Measurements from ENCODE around the gene COL8A1.

COL8A1 gene

GRCh38 chr3:99760031-99760430 lies 121.6 kb downstream of the COL8A1 start:
- no peak for DNase-seq (ENCODE audit: low read depth in 3 of 3)

GRCh38 chr3:99760629-99761028 lies 122.2 kb downstream of the COL8A1 start:
- no peak for DNase-seq (ENCODE audit: low read depth in 3 of 3)

- no peak for DNase-seq (ENCODE audit: low read depth in 3 of 3)
Observed at GRCh38 chr3:99761415-99762165, 123.2 kb downstream of the COL8A1 start.

DNA sequence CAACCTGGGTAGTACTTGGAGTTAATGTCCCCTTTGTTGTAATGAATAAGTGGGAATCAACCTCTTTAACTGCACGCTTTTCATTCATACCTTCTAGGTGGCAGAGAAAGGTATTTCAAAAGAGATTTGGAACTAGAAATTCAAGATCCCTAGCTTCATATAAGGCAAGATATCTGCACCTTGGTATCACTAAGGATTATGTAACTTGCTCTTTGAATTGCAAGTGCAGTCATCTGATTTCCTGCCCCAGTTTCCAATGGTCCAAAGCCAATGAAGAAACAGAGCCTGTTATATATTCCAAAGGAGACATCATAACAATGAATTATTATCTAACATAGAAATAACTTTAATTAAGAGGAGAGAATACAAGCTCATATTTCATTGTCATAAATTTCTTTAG lies 124.5 kb downstream of the COL8A1 start:
- no peak for DNase-seq (ENCODE audit: low read depth in 3 of 3)

DNA sequence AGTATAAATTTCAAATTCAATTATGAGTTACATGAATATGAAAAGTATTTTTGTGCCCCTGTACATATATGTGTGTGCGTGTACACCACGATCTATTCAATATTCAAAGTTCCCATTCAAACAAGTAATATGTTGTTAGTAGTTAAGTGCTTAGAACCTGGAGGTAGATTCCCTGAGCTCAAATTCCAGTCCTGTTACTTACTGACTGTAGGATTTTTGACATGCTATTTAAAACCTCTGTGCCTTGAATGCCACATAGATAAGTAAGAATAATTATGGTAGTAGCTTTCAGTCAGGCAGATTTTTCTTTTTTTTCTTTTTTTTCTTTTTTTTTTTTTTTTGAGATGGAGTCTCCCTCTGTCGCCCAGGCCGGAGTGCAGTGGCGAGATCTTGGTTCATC lies 126.0 kb downstream of the COL8A1 start:
- DNase-seq (ENCODE audit: low read depth in 3 of 3): no peak

- DNase-seq (ENCODE audit: low read depth in 3 of 3): no peak
Observed at GRCh38 chr3:99765042-99765942, 126.9 kb downstream of the COL8A1 start.

- no peak for DNase-seq (ENCODE audit: low read depth in 3 of 3)
Observed at GRCh38 chr3:99767291-99767690, 128.9 kb downstream of the COL8A1 start.

- no peak for DNase-seq (ENCODE audit: low read depth in 3 of 3)
Observed at GRCh38 chr3:99768126-99768525, 129.7 kb downstream of the COL8A1 start.

DNA sequence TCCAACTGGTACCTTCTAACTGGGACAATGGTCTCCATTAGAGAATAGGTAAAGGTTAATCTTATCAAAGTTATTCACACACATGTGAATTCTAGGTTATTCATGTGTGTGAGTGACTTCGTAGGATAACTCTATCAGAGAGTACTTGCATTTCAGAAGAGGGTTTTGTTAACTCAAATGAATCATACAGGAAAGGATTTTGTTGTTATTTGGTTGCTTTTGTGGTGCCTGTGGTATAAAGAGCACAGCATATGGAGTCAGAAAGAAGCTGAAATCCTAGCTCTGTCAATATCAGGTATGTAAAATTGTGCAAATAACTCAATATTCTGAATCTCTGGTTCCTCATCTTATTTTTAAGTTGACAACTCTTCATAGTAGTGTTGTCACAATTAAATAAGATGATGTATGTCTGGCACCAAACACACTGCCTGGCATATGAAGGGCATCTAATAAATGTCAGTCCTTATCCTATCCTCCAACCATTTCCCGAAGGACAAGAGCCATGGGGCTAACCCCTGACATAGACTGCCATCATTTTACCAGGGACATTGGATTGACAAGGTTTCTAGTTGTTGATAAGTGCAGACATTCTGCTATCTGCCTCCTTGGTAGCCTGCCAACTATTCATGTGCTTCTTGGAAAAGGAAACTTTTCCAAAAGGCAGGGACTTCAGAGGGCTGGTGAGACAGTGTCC lies 130.6 kb downstream of the COL8A1 start:
- no peak for DNase-seq (ENCODE audit: low read depth in 3 of 3)

DNA sequence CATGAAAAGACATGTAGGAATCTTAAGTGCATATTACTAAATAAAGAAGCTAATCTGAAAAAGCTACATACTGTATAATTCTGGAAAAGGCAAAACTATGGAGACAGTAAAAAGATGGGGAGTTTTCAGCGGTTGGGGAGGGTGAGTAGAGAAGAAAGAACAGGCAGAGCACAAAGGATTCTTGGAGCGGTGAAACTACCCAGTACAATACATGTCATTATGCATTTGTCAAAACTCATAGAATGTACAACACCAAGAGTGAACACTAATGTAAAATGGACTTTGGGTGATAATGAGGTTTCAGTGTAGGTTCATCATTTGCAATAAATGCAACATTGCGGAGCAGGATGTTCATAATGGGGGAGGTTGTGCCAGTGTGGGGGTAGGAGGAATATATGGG lies 133.8 kb downstream of the COL8A1 start:
- DNase-seq (ENCODE audit: low read depth in 3 of 3): no peak

GRCh38 chr3:99772671-99773070 lies 134.3 kb downstream of the COL8A1 start:
- DNase-seq (ENCODE audit: low read depth in 3 of 3): no peak

DNA sequence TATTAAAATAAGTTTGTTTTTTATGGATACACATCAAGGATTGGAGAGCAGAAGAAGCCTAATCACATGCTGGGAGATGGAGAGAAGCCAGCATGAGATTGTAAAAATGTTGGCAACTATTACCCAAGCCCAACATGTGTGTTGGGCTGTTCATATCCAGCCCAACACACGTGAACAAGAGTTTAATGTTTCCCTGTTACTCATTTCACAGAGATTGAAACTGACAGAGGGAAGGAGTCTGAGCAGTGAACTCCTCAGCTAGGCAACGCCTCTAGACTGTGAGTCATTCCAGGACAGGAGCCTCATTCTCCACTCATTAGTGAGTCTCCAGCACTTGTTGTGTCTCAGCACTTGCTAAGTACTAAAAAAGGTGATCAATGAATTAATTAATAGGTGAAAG lies 136.1 kb downstream of the COL8A1 start:
- no peak for DNase-seq (ENCODE audit: low read depth in 3 of 3)

- no peak for DNase-seq (ENCODE audit: low read depth in 3 of 3)
Observed at GRCh38 chr3:99776516-99777209, 138.3 kb downstream of the COL8A1 start.

- no peak for DNase-seq (ENCODE audit: low read depth in 3 of 3)
Observed at GRCh38 chr3:99777210-99777549, 138.8 kb downstream of the COL8A1 start.

DNA sequence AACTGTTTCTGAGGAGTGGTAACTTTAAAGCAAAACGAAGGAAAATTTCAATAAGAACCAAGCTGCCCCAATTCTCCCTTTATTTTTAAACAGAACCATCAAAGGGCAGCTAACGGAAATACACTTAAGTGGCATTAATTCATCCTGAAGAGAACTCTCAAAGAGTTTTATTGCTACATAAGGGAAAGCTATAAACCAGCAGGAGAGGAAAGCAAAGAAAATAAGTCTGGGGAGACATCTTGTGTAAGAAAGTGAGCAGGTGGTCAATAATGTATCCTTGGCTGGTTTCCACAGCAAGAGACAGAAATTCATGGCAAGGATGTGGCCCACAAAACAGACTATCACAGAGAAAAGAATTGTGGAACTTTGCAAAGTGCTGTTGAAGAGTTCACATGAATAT lies 139.3 kb downstream of the COL8A1 start:
- DNase-seq (ENCODE audit: low read depth in 3 of 3): no peak

DNA sequence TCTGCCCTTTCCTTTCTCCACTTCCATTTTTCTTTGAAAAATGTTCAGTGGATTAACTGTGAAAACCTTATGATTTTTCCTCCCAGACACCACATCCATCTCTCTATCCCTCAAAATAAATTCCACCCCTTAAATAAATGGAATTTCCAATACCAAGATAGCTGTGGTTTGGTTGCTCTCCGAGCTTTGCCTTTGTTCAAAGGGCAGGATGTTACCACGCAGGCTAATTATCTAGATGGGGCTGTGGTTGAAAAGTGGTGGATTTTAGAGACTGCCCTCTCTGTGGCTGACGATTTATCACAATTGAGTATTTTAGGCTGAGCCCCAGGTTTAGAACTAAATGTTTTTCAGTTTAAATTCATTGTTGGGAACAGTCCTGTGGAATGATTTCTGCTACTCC lies 142.4 kb downstream of the COL8A1 start:
- DNase-seq (ENCODE audit: low read depth in 3 of 3): no peak

GRCh38 chr3:99781761-99782160 lies 143.4 kb downstream of the COL8A1 start:
- DNase-seq (ENCODE audit: low read depth in 3 of 3): no peak

GRCh38 chr3:99783011-99783573 lies 144.7 kb downstream of the COL8A1 start:
- DNase-seq (ENCODE audit: low read depth in 3 of 3): no peak

DNA sequence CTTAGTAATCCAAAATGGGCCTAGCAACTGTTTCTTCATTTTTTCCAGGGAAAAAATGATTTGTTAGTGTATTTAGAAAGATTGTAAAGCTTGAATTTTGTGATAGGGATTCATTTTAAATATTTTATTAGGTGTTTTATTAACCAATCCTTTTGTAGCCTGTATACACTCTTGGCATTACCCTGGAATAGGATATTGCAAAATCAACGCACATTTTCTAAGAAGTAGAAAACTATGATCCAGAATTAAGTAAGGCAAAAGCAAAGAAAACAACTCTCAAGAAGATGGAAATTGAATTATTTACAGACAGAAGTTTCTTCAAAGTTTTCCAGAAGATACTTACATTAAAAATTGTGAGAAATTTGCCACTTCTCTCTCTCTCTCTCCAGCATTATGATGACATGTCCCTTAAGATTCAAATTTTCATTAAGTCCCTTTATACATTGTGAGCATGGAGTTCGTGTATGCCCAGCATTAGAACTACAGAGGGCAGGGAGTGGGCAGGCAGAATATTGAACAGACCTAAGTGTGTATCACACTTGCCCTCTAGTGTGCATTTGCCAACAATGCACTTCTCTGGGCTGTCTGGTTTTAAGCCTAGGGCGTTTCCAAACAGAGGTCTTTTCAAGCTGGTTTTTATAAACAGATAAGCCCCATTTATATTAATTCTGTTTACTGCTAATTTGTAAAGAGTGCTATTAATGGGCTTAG lies 150.8 kb downstream of the COL8A1 start:
- no peak for DNase-seq (ENCODE audit: low read depth in 3 of 3)

DNA sequence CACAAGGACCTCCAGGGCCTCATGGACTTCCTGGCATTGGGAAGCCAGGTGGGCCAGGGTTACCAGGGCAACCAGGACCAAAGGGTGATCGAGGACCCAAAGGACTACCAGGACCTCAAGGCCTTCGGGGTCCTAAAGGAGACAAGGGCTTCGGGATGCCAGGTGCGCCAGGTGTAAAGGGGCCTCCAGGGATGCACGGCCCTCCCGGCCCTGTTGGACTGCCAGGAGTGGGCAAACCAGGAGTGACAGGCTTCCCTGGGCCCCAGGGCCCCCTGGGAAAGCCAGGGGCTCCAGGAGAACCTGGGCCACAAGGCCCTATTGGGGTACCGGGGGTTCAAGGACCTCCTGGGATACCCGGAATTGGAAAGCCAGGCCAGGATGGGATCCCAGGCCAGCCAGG lies 156.1 kb downstream of the COL8A1 start:
- DNase-seq (ENCODE audit: low read depth in 3 of 3): no peak

DNA sequence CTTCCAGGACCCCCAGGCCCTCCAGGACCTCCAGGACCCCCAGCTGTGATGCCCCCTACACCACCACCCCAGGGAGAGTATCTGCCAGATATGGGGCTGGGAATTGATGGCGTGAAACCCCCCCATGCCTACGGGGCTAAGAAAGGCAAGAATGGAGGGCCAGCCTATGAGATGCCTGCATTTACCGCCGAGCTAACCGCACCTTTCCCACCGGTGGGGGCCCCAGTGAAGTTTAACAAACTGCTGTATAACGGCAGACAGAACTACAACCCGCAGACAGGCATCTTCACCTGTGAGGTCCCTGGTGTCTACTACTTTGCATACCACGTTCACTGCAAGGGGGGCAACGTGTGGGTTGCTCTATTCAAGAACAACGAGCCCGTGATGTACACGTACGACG lies 157.2 kb downstream of the COL8A1 start:
- DNase-seq (ENCODE audit: low read depth in 3 of 3): no peak

Data from stimulated activated CD4-positive, alpha-beta T cell treated with anti-CD3 and anti-CD28 coated beads, TNF-alpha, amount 100 ng/mL, for 48 hours (primary cell).